Neural crest cell (in vitro differentiated cells): Measurements from ENCODE around the gene NLN. TPM values are rescaled to one million over a fixed set of nuclear protein-coding genes. Genes with fewer than 3 reads are reported as not detected.
"Not testable (repeated sequence)": the region's sequence is repeated elsewhere in the genome, so short reads cannot be mapped to it uniquely, and the experiment has no call there.

Experiments
- DNase-seq: peaks from one replicate; pipeline ENCODE4 v3.0.0; 2021; ENCODE audit warnings: low read depth, mixed read lengths, low spot score
- H3K27ac Mint-ChIP-seq: one replicate; pipeline ENCODE4 v1.8.0; 2021; ENCODE audit warnings: mild to moderate bottlenecking, mixed read lengths; ENCODE audit not compliant: unreplicated experiment
- H3K27me3 Mint-ChIP-seq: 2 replicates; pipeline ENCODE4 v1.8.0; 2021; ENCODE audit warnings: low read depth, mild to moderate bottlenecking, mixed read lengths
- H3K36me3 Mint-ChIP-seq: 2 replicates; pipeline ENCODE4 v1.8.0; 2021; ENCODE audit warnings: low read depth, mild to moderate bottlenecking, mixed read lengths
- H3K4me1 Mint-ChIP-seq: 2 replicates; pipeline ENCODE4 v1.8.0; 2021; ENCODE audit warnings: mixed read lengths
- H3K4me3 Mint-ChIP-seq: one replicate; pipeline ENCODE4 v1.8.0; 2021; ENCODE audit warnings: mild to moderate bottlenecking, mixed read lengths
- H3K9me3 Mint-ChIP-seq: 2 replicates; pipeline ENCODE4 v1.8.0; 2021; ENCODE audit warnings: mixed read lengths
- CTCF ChIP-seq: fragments of 200-600 bp; sonication (generic); conservative IDR thresholded peaks from 2 replicates; pipeline ENCODE4 v1.5.0; 2021; ENCODE audit warnings: antibody characterized with exemption, mild to moderate bottlenecking
- total RNA-seq: library from RNA; stranded (reverse); gene quantifications from 2 replicates; pipeline ENCODE4 v1.2.1, GENCODE V29; 2021

NLN gene
- total RNA-seq, 1 donor from 2014 or later, result 51.7 TPM

- Mint-ChIP-seq H3K27ac (peak overlapping the region; percentile 22), H3K9me3 (no peaks in the 10 kb centered on the region), H3K4me3 (no peak overlapping the region), H3K27me3 (no peaks in the 10 kb centered on the region), H3K4me1 (peaks cover 30% of the 10 kb centered on the region), H3K36me3 (no peaks in the 10 kb centered on the region)
- no peak for DNase-seq
- TF ChIP-seq CTCF, result no peak
Measured at GRCh38 chr5:65833780-65834179, 111.8 kb downstream of the NLN start.

DNA sequence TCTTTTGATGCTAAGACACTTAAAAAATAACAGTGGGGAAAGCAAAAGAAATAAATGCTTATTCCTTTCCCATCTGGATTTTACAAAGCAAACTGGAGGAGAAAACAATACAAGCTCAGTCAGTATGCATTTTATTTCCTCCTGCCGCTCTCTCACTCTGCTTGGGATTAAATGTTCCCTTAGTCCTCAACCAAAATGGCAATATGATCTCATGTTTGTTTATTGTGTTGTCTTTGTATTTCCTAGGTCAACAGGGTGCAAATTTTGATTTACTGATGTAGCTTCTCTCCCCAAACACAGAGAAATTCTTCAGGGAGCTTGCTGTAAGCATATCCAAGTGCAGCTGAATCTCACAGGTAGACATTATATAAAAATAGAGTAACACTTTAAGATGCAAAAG is 112.3 kb downstream of the NLN start:
- Mint-ChIP-seq H3K4me1 (peaks cover 30% of the 10 kb centered on the region), H3K27ac (no peak overlapping the region), H3K9me3 (no peaks in the 10 kb centered on the region), H3K36me3 (peaks cover 2% of the 10 kb centered on the region), H3K4me3 (no peak overlapping the region), H3K27me3 (no peaks in the 10 kb centered on the region)
- no peak for TF ChIP-seq CTCF
- DNase-seq, result no peak

GRCh38 chr5:65835191-65835590 is 113.2 kb downstream of the NLN start:
- H3K36me3 Mint-ChIP-seq, result peaks cover 3% of the 10 kb centered on the region
- no peak for TF ChIP-seq CTCF
- no peak overlapping the region for H3K27ac Mint-ChIP-seq
- DNase-seq, result no peak
- H3K9me3 Mint-ChIP-seq, result no peaks in the 10 kb centered on the region
- no peaks in the 10 kb centered on the region for H3K27me3 Mint-ChIP-seq
- H3K4me3 Mint-ChIP-seq, result no peak overlapping the region
- H3K4me1 Mint-ChIP-seq, result peaks cover 22% of the 10 kb centered on the region

DNA sequence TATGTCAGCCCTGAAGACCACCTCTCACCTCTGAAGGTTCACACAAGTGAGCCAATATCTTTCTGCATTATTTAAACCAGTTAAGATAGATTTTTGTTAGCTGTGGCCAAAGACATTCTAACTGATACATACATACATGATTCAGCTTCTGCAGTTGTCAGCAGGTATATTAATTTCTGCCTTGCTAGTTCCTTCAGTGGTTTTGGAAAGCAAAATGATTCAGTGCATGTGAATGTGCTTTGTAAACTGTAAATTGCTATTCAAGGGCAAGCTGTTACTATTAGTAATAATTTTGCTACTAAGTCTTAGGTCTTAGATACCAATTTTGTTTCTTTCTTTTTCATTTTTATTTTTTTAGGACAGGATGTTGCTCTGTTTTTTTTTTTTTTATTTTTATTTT is 115.1 kb downstream of the NLN start:
- DNase-seq, result no peak
- Mint-ChIP-seq H3K4me1 (peaks cover 7% of the 10 kb centered on the region), H3K4me3 (no peak overlapping the region), H3K27ac (no peak overlapping the region), H3K27me3 (no peaks in the 10 kb centered on the region), H3K9me3 (no peaks in the 10 kb centered on the region), H3K36me3 (peaks cover 3% of the 10 kb centered on the region)
- TF ChIP-seq CTCF, result no peak

DNA sequence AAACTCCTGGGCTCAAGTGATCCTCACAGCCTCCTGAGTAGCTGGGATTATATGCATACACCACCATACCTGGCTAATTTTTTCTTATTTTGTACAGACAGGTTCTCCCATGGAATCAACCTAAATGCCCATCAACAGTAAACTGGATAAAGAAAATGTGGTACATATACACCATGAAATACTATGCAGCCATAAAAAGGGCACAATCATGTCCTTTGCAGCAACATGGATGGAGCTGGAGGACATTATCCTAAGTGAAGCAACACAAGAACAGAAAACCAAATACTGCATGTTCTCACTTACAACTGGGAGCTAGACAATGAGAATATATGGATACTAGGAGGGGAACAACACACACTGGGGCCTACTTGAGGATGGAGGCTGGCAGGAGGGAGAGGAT is 117.2 kb downstream of the NLN start:
- H3K4me1 Mint-ChIP-seq, H3K4me3 Mint-ChIP-seq, H3K9me3 Mint-ChIP-seq, H3K27me3 Mint-ChIP-seq, H3K27ac Mint-ChIP-seq, DNase-seq, H3K36me3 Mint-ChIP-seq: not testable (repeated sequence)

- H3K9me3 Mint-ChIP-seq, result no peaks in the 10 kb centered on the region
- no peak for TF ChIP-seq CTCF
- H3K27me3 Mint-ChIP-seq, result no peaks in the 10 kb centered on the region
- no peak overlapping the region for H3K27ac Mint-ChIP-seq
- no peak overlapping the region for H3K4me3 Mint-ChIP-seq
- peaks cover 3% of the 10 kb centered on the region for H3K36me3 Mint-ChIP-seq
- no peak for DNase-seq
- H3K4me1 Mint-ChIP-seq, result no peaks in the 10 kb centered on the region
Measured at GRCh38 chr5:65840071-65840470, 118.1 kb downstream of the NLN start.

GRCh38 chr5:65844763-65845162 is 122.8 kb downstream of the NLN start:
- H3K4me1 Mint-ChIP-seq, H3K36me3 Mint-ChIP-seq, H3K27ac Mint-ChIP-seq, H3K4me3 Mint-ChIP-seq, H3K9me3 Mint-ChIP-seq, H3K27me3 Mint-ChIP-seq, DNase-seq: not testable (repeated sequence)
